Raji (cell line): ENCODE data around the gene TRMT5.

Source experiments
- POLR2A ChIP-seq: IDR thresholded peaks from 2 replicates; pipeline ENCODE4 v1.6.1; 2011; ENCODE audit warnings: low read depth, low read length, control low read depth; ENCODE audit not compliant: insufficient read depth

The TRMT5 gene

GRCh38 chr14:60974090-60974651 is 6.7 kb downstream of the TRMT5 start:
- no peak for TF ChIP-seq POLR2A

GRCh38 chr14:60973070-60973469 is 7.8 kb downstream of the TRMT5 start:
- TF ChIP-seq POLR2A: no peak

- TF ChIP-seq POLR2A: no peak
Observed at GRCh38 chr14:60972295-60972694, 8.6 kb downstream of the TRMT5 start.

GRCh38 chr14:60971271-60971670 is 9.6 kb downstream of the TRMT5 start:
- no peak for TF ChIP-seq POLR2A

- no peak for TF ChIP-seq POLR2A
Observed at GRCh38 chr14:60970146-60970545, 10.7 kb downstream of the TRMT5 start.

GRCh38 chr14:60968671-60969070 is 12.2 kb downstream of the TRMT5 start:
- no peak for TF ChIP-seq POLR2A

- TF ChIP-seq POLR2A: no peak
Observed at GRCh38 chr14:60968099-60968498, 12.8 kb downstream of the TRMT5 start.

- no peak for TF ChIP-seq POLR2A
Observed at GRCh38 chr14:60965402-60965801, 15.5 kb downstream of the TRMT5 start.

- TF ChIP-seq POLR2A: no peak
Observed at GRCh38 chr14:60964904-60965303, 16.0 kb downstream of the TRMT5 start.

GRCh38 chr14:60963761-60964160 is 17.1 kb downstream of the TRMT5 start:
- TF ChIP-seq POLR2A: no peak

- no peak for TF ChIP-seq POLR2A
Observed at GRCh38 chr14:60958146-60958545, 22.7 kb downstream of the TRMT5 start.

GRCh38 chr14:60956632-60957031 is 24.2 kb downstream of the TRMT5 start:
- no peak for TF ChIP-seq POLR2A

- TF ChIP-seq POLR2A: no peak
Observed at GRCh38 chr14:60956202-60956601, 24.7 kb downstream of the TRMT5 start.

- no peak for TF ChIP-seq POLR2A
Observed at GRCh38 chr14:60951776-60952435, 29.0 kb downstream of the TRMT5 start.

GRCh38 chr14:60946773-60947172 is 34.1 kb downstream of the TRMT5 start:
- TF ChIP-seq POLR2A: no peak

- TF ChIP-seq POLR2A: no peak
Observed at GRCh38 chr14:60945984-60946383, 34.9 kb downstream of the TRMT5 start.

- TF ChIP-seq POLR2A: no peak
Observed at GRCh38 chr14:60944204-60944603, 36.7 kb downstream of the TRMT5 start.
